Measurements from ENCODE around the gene ARHGEF7. TPM values are rescaled to one million over a fixed set of nuclear protein-coding genes. Genes with fewer than 3 reads are reported as not detected.

ARHGEF7 gene
- total RNA-seq, 1 experiment from 2014 or later: 47.3 TPM

- H3K27ac Mint-ChIP-seq: no peak overlapping the region; the same call in 1 of the 2 replicates
- POLR2A ChIA-PET: interaction anchor here (0.6 kb wide), 1 partner anchor 170 kb away, joined by 3 read pairs; no protein-coding TSS in a partner anchor
- H3K27me3 Mint-ChIP-seq (ENCODE audit: low read depth): peaks cover 39% of the 10 kb centered on the region
- H3K4me3 Mint-ChIP-seq: peak overlapping the region; percentile 72
- CTCF ChIA-PET: interaction anchor here (0.6 to 3.0 kb wide), 22 partner anchors 10 to 916 kb away, joined by 3 to 29 read pairs (median 6); partner anchors contain the start of gene ANKRD10
- ATAC-seq (peak; percentile 8), DNase-seq (ENCODE audit: low spot score) (no peak)
- peaks cover 22% of the 10 kb centered on the region for H3K36me3 Mint-ChIP-seq
- H3K9me3 Mint-ChIP-seq: peaks cover 31% of the 10 kb centered on the region
- peaks cover 43% of the 10 kb centered on the region for H3K4me1 Mint-ChIP-seq
- TF ChIP-seq FOXP1 (CRISPR knock-in tag; IDR thresholded peaks at IDR 0.05; ENCODE audit: borderline replicate concordance) (no peak), ZSCAN18 (CRISPR knock-in tag; IDR thresholded peaks at IDR 0.05) (no peak), ESRRA (CRISPR knock-in tag; IDR thresholded peaks at IDR 0.05; ENCODE audit: borderline replicate concordance) (no peak)
Observed at GRCh38 chr13:111066544-111066943, 48.6 kb upstream of the ARHGEF7 start.

DNA sequence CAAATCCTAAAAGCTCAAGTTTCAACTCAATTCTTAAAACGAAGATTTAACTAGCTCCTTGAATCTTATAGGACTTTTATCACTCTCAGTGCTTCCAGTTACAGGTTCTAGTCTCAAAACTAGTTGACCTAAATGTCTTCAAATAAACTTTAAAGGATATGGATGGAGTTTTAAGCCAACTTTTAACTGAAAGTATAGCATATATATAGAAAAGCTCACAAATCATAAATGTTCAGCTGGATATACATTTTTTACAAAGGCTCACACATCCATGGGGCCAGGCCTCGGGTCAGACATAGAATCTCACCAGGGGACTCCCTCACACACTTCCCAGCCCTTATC, 47.1 kb upstream of the ARHGEF7 start:
- Mint-ChIP-seq H3K27me3 (ENCODE audit: low read depth) (peaks cover 39% of the 10 kb centered on the region), H3K36me3 (peaks cover 26% of the 10 kb centered on the region), H3K9me3 (peaks cover 31% of the 10 kb centered on the region), H3K4me1 (peaks cover 37% of the 10 kb centered on the region), H3K4me3 (peak overlapping the region; percentile 72), H3K27ac (no peak overlapping the region)
- TF ChIP-seq CREM (CRISPR knock-in tag; IDR thresholded peaks at IDR 0.05) (no peak), ZNF423 (CRISPR knock-in tag; IDR thresholded peaks at IDR 0.05) (no peak), ZNF219 (CRISPR knock-in tag; IDR thresholded peaks at IDR 0.05; ENCODE audit: borderline replicate concordance) (no peak), ZNF121 (CRISPR knock-in tag; IDR thresholded peaks at IDR 0.05) (no peak), CDX4 (CRISPR knock-in tag; IDR thresholded peaks at IDR 0.05; ENCODE audit: borderline replicate concordance) (no peak), FOXJ3 (CRISPR knock-in tag; IDR thresholded peaks at IDR 0.05; ENCODE audit: borderline replicate concordance) (no peak), ATF6 (CRISPR knock-in tag; IDR thresholded peaks at IDR 0.05) (no peak), ETV6 (CRISPR knock-in tag; IDR thresholded peaks at IDR 0.05) (no peak), PRRX2 (CRISPR knock-in tag; IDR thresholded peaks at IDR 0.05) (no peak), ZNF317 (CRISPR knock-in tag; IDR thresholded peaks at IDR 0.05; ENCODE audit: borderline replicate concordance, low read depth) (no peak), MLX (CRISPR knock-in tag; IDR thresholded peaks at IDR 0.05) (no peak), NFATC4 (CRISPR knock-in tag; IDR thresholded peaks at IDR 0.05) (no peak), GABPB1 (CRISPR knock-in tag; IDR thresholded peaks at IDR 0.05) (no peak)
- TF ChIP-seq, protein P1, sequence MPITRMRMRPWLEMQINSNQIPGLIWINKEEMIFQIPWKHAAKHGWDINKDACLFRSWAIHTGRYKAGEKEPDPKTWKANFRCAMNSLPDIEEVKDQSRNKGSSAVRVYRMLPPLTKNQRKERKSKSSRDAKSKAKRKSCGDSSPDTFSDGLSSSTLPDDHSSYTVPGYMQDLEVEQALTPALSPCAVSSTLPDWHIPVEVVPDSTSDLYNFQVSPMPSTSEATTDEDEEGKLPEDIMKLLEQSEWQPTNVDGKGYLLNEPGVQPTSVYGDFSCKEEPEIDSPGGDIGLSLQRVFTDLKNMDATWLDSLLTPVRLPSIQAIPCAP (CRISPR knock-in tag; IDR thresholded peaks at IDR 0.05): no peak
- TF ChIP-seq, protein P2, sequence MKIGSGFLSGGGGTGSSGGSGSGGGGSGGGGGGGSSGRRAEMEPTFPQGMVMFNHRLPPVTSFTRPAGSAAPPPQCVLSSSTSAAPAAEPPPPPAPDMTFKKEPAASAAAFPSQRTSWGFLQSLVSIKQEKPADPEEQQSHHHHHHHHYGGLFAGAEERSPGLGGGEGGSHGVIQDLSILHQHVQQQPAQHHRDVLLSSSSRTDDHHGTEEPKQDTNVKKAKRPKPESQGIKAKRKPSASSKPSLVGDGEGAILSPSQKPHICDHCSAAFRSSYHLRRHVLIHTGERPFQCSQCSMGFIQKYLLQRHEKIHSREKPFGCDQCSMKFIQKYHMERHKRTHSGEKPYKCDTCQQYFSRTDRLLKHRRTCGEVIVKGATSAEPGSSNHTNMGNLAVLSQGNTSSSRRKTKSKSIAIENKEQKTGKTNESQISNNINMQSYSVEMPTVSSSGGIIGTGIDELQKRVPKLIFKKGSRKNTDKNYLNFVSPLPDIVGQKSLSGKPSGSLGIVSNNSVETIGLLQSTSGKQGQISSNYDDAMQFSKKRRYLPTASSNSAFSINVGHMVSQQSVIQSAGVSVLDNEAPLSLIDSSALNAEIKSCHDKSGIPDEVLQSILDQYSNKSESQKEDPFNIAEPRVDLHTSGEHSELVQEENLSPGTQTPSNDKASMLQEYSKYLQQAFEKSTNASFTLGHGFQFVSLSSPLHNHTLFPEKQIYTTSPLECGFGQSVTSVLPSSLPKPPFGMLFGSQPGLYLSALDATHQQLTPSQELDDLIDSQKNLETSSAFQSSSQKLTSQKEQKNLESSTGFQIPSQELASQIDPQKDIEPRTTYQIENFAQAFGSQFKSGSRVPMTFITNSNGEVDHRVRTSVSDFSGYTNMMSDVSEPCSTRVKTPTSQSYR (CRISPR knock-in tag; IDR thresholded peaks at IDR 0.05): no peak
- TF ChIP-seq, protein P3, sequence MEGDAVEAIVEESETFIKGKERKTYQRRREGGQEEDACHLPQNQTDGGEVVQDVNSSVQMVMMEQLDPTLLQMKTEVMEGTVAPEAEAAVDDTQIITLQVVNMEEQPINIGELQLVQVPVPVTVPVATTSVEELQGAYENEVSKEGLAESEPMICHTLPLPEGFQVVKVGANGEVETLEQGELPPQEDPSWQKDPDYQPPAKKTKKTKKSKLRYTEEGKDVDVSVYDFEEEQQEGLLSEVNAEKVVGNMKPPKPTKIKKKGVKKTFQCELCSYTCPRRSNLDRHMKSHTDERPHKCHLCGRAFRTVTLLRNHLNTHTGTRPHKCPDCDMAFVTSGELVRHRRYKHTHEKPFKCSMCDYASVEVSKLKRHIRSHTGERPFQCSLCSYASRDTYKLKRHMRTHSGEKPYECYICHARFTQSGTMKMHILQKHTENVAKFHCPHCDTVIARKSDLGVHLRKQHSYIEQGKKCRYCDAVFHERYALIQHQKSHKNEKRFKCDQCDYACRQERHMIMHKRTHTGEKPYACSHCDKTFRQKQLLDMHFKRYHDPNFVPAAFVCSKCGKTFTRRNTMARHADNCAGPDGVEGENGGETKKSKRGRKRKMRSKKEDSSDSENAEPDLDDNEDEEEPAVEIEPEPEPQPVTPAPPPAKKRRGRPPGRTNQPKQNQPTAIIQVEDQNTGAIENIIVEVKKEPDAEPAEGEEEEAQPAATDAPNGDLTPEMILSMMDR (IDR thresholded peaks at IDR 0.05): no peak
- TF ChIP-seq, protein P4, sequence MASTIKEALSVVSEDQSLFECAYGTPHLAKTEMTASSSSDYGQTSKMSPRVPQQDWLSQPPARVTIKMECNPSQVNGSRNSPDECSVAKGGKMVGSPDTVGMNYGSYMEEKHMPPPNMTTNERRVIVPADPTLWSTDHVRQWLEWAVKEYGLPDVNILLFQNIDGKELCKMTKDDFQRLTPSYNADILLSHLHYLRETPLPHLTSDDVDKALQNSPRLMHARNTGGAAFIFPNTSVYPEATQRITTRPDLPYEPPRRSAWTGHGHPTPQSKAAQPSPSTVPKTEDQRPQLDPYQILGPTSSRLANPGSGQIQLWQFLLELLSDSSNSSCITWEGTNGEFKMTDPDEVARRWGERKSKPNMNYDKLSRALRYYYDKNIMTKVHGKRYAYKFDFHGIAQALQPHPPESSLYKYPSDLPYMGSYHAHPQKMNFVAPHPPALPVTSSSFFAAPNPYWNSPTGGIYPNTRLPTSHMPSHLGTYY (CRISPR knock-in tag; IDR thresholded peaks at IDR 0.05): no peak
- TF ChIP-seq, protein P5, sequence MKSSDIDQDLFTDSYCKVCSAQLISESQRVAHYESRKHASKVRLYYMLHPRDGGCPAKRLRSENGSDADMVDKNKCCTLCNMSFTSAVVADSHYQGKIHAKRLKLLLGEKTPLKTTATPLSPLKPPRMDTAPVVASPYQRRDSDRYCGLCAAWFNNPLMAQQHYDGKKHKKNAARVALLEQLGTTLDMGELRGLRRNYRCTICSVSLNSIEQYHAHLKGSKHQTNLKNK (CRISPR knock-in tag; IDR thresholded peaks at IDR 0.05): no peak
- TF ChIP-seq, protein P6, sequence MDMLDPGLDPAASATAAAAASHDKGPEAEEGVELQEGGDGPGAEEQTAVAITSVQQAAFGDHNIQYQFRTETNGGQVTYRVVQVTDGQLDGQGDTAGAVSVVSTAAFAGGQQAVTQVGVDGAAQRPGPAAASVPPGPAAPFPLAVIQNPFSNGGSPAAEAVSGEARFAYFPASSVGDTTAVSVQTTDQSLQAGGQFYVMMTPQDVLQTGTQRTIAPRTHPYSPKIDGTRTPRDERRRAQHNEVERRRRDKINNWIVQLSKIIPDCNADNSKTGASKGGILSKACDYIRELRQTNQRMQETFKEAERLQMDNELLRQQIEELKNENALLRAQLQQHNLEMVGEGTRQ (CRISPR knock-in tag; IDR thresholded peaks at IDR 0.05): no peak
- no peak for ATAC-seq
- ChIA-PET CTCF (interaction anchor here (0.7 to 3.0 kb wide), 38 partner anchors 9 to 534 kb away, joined by 3 to 29 read pairs (median 5); partner anchors contain the start of genes ANKRD10 and NAXD), POLR2A (no interaction called here)
- no peak for DNase-seq (ENCODE audit: low spot score)
